Glutamatergic neuron (in vitro differentiated cells): ENCODE results near the gene PMEPA1. TPM values are rescaled to one million over a fixed set of nuclear protein-coding genes. Genes with fewer than 3 reads are reported as not detected.

Experiments used
- DNase-seq: peaks from one replicate; pipeline ENCODE4 v3.0.0; 2022
- H3K27ac Mint-ChIP-seq: one replicate; pipeline ENCODE4 v1.8.0; 2020; ENCODE audit warnings: mild to moderate bottlenecking, mixed read lengths, inconsistent platforms; ENCODE audit not compliant: unreplicated experiment
- H3K27me3 Mint-ChIP-seq: one replicate; pipeline ENCODE4 v1.8.0; 2020; ENCODE audit warnings: mild to moderate bottlenecking, moderate library complexity, mixed read lengths, inconsistent platforms; ENCODE audit not compliant: unreplicated experiment
- H3K36me3 Mint-ChIP-seq: one replicate; pipeline ENCODE4 v1.8.0; 2020; ENCODE audit warnings: mild to moderate bottlenecking, mixed read lengths, inconsistent platforms; ENCODE audit not compliant: unreplicated experiment
- H3K4me1 Mint-ChIP-seq: one replicate; pipeline ENCODE4 v1.8.0; 2020; ENCODE audit warnings: mild to moderate bottlenecking, low read depth, mixed read lengths, inconsistent platforms; ENCODE audit not compliant: unreplicated experiment
- H3K4me3 Mint-ChIP-seq: one replicate; pipeline ENCODE4 v1.8.0; 2020; ENCODE audit warnings: mild to moderate bottlenecking, mixed read lengths, inconsistent platforms; ENCODE audit not compliant: unreplicated experiment
- H3K9me3 Mint-ChIP-seq: one replicate; pipeline ENCODE4 v1.8.0; 2020; ENCODE audit warnings: mild to moderate bottlenecking, moderate library complexity, mixed read lengths, inconsistent platforms; ENCODE audit not compliant: unreplicated experiment
- CTCF ChIP-seq: fragments of 200-600 bp; sonication (generic); IDR thresholded peaks from one replicate; pipeline ENCODE4 v1.5.0; 2021; ENCODE audit not compliant: partially characterized antibody, unreplicated experiment
- total RNA-seq: library from RNA; stranded (reverse); fragmentation: NEBNext Ultra II Directional; extraction: Animal tissue kit (Norgen Biotek cat#: 25700); gene quantifications from one replicate; pipeline ENCODE4 v1.2.1, GENCODE V29; 2021; ENCODE audit not compliant: unreplicated experiment

PMEPA1 gene
- total RNA-seq, 1 donor from 2014 or later: 14.4 TPM

DNA sequence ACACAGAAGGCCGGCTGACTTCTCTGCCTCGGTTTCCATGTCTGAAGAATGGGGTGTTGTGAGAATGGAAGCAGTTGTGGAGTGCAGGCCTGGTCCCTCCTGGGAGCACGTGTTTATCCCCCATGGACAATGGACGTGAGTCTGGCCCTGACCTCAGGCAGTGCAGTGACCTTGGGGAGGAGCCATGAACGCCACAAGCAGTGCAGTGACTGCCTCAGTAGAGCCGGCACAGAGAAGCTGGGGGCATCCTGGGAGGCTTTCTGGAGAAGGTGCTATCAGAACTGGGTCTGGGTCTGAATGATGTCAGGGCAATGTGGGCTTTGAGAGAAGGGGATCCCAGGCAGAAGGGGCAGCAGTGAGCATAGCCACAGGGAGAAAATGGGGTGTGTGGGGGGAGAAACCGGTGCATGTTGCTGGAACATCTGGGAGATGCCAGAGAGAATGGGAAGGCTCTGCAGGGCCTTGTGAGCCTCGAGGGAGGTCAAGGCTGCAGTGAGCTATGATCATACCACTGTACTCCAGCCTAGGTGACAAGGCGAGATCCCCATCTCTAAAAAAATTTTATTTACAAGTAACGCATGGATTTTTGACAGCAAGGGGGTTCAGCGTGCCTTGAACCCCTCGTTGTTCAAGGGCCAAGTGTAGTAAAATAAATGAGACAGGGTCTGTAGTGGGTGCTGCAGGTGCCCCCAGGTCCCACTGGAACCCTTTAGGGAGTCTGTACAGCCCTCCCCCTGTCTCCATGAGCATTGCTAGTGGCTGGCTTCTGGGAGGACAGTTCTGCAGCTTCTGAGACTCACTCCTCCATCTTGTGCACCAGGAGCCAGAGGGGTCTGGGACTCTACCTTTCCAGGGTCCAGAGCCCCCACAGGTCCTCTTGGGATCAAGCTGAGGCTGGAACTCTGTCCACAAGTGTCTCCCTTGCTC is 62.5 kb downstream of the PMEPA1 start:
- peaks cover 6% of the 10 kb centered on the region for H3K9me3 Mint-ChIP-seq
- no peaks in the 10 kb centered on the region for H3K27me3 Mint-ChIP-seq
- no peak overlapping the region for H3K4me3 Mint-ChIP-seq

GRCh38 chr20:57638895-57639236 is 70.9 kb downstream of the PMEPA1 start:
- H3K27me3 Mint-ChIP-seq: no peaks in the 10 kb centered on the region
- no peaks in the 10 kb centered on the region for H3K36me3 Mint-ChIP-seq
- H3K4me1 Mint-ChIP-seq: no peaks in the 10 kb centered on the region
- DNase-seq: no peak
- peaks cover 2% of the 10 kb centered on the region for H3K9me3 Mint-ChIP-seq
- no peak overlapping the region for H3K4me3 Mint-ChIP-seq
- no peak overlapping the region for H3K27ac Mint-ChIP-seq
- no peak for TF ChIP-seq CTCF

More for the DNA sequence above, 62.5 kb downstream of the PMEPA1 start:
- no peak for DNase-seq
- no peak for TF ChIP-seq CTCF
- no peak overlapping the region for H3K27ac Mint-ChIP-seq
- peaks cover 3% of the 10 kb centered on the region for H3K4me1 Mint-ChIP-seq
- H3K36me3 Mint-ChIP-seq: peaks cover 24% of the 10 kb centered on the region

DNA sequence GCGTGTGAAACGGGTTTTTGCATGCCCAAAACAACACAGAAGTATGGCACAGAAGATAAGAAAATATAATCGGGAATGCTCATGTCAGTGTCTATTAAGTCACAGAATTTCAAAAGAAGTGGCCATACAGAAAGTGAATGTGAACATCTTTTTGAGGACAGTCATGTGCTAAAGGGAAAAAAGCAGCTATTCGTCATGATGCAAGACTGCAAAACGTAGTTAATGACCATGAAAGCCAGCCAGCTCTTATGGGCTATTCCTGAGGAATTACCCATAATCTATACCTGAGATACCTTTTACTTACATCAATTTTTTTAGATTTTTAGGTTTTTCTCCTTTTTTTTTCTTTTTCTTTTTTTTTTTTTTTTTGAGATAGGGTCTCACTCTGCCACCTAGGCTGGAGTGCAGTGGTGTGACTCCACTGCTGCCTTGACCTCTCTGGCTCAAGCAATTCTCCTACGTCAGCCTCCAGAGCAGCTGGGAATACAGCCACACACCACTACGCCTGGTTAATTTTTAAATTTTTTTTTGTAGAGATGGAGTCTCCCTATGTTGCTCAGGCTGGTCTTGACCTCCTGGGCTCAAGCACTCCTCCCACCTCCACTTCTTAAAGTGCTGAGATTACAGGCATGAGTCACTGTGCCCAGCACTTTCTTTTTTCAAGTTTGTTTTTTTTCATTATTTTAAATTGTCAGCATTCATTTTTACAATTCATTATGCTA is 71.5 kb downstream of the PMEPA1 start:
- H3K4me3 Mint-ChIP-seq: no peak overlapping the region
- no peak for DNase-seq
- H3K27ac Mint-ChIP-seq: no peak overlapping the region
- TF ChIP-seq CTCF: no peak
- no peaks in the 10 kb centered on the region for H3K4me1 Mint-ChIP-seq
- H3K36me3 Mint-ChIP-seq: no peaks in the 10 kb centered on the region
- peaks cover 1% of the 10 kb centered on the region for H3K9me3 Mint-ChIP-seq
- H3K27me3 Mint-ChIP-seq: no peaks in the 10 kb centered on the region

- no peaks in the 10 kb centered on the region for H3K27me3 Mint-ChIP-seq
- DNase-seq: no peak
- H3K4me3 Mint-ChIP-seq: no peak overlapping the region
- peaks cover 6% of the 10 kb centered on the region for H3K9me3 Mint-ChIP-seq
- no peaks in the 10 kb centered on the region for H3K36me3 Mint-ChIP-seq
- no peak overlapping the region for H3K27ac Mint-ChIP-seq
- H3K4me1 Mint-ChIP-seq: peaks cover 5% of the 10 kb centered on the region
- TF ChIP-seq CTCF: no peak
These were observed 75.8 kb downstream of the PMEPA1 start for GRCh38 chr20:57633945-57634491.
